Left lobe of liver (tissue), 2 donors: ENCODE measurements around the gene LGALS3BP. TPM values are rescaled to one million over a fixed set of nuclear protein-coding genes. Genes with fewer than 3 reads are reported as not detected.
A peak's percentile ranks its signal among the peaks of the same experiment; 100 is the strongest.

Source experiments
- ATAC-seq: fragments of 200-7000 bp; cut with Tn5 transposase; one replicate; pipeline ENCODE4 v1.9.1; 2020; ENCODE audit warnings: mild to moderate bottlenecking, moderate library complexity
- DNase-seq: peaks from one replicate; pipeline ENCODE4 v3.0.0-alpha.2; 2020; ENCODE audit warnings: low spot score
- total RNA-seq: library from RNA; stranded (reverse); gene quantifications from one replicate; pipeline ENCODE4 v1.2.1, GENCODE V29; 2021
- donor health status: DM: no; HTN: no; CAD: no; lungs with moderate emphysema.
- donor health status: DM: no; HTN: yes; CAD: no.

Gene LGALS3BP
- total RNA-seq, 1 donor from 2014 or later = 141 TPM

- no peak for ATAC-seq
- no peak for DNase-seq
Observed at GRCh38 chr17:78944956-78945355, 34.8 kb downstream of the LGALS3BP start.

GRCh38 chr17:78944026-78944425 is 35.7 kb downstream of the LGALS3BP start:
- ATAC-seq = no peak
- DNase-seq = no peak

GRCh38 chr17:78940708-78941107 is 39.0 kb downstream of the LGALS3BP start:
- no peak for ATAC-seq
- no peak for DNase-seq

- no peak for DNase-seq
Observed at GRCh38 chr17:78940258-78940657, 39.5 kb downstream of the LGALS3BP start.

GRCh38 chr17:78939615-78940014 is 40.1 kb downstream of the LGALS3BP start:
- no peak for ATAC-seq
- DNase-seq = no peak

More at GRCh38 chr17:78940258-78940657, 39.5 kb downstream of the LGALS3BP start:
- no peak for ATAC-seq

- no peak for ATAC-seq
- DNase-seq = no peak
Observed at GRCh38 chr17:78937561-78937960, 42.2 kb downstream of the LGALS3BP start.

- DNase-seq = no peak
- ATAC-seq = no peak
Observed at GRCh38 chr17:78935419-78936323, 44.1 kb downstream of the LGALS3BP start.

GRCh38 chr17:78934681-78935418 is 44.9 kb downstream of the LGALS3BP start:
- no peak for DNase-seq
- ATAC-seq = no peak

- DNase-seq (peak; percentile 70), ATAC-seq (peak; percentile 69)
Observed at GRCh38 chr17:78933959-78934568, 45.7 kb downstream of the LGALS3BP start.

GRCh38 chr17:78933025-78933958 is 46.4 kb downstream of the LGALS3BP start:
- DNase-seq = no peak
- peak; percentile 30 for ATAC-seq

- DNase-seq = no peak
- ATAC-seq = no peak
Observed at GRCh38 chr17:78929908-78930775, 49.6 kb downstream of the LGALS3BP start.

- peak; percentile 67 for ATAC-seq
Observed at GRCh38 chr17:78925662-78926555, 53.8 kb downstream of the LGALS3BP start.

GRCh38 chr17:78925234-78925633 is 54.5 kb downstream of the LGALS3BP start, which contains the start of gene TIMP2:
Gene TIMP2, minus strand, starts transcription at chr17:78925387. Its CDS starts 299 bp downstream, at chr17:78925088.
- peak; percentile 69 for ATAC-seq

More at GRCh38 chr17:78925662-78926555, 53.8 kb downstream of the LGALS3BP start:
- no peak for DNase-seq

GRCh38 chr17:78924481-78925151 is 55.1 kb downstream of the LGALS3BP start:
- DNase-seq = no peak
- ATAC-seq = no peak

More at GRCh38 chr17:78925234-78925633, 54.5 kb downstream of the LGALS3BP start, which contains the start of gene TIMP2:
- DNase-seq = peak; percentile 79

- ATAC-seq (peak; percentile 17), DNase-seq (no peak)
Observed at GRCh38 chr17:78923660-78924453, 55.9 kb downstream of the LGALS3BP start.

GRCh38 chr17:78922816-78923498 is 56.8 kb downstream of the LGALS3BP start:
- ATAC-seq = no peak
- DNase-seq = no peak
